GM19193 (cell line): ENCODE results near the gene IGSF9B.

Experiments
- POLR2A ChIP-seq: IDR thresholded peaks from 4 replicates; pipeline ENCODE4 v1.6.1; 2011; ENCODE audit not compliant: insufficient read depth, insufficient read length; ENCODE audit errors: extremely low read depth

The IGSF9B gene

GRCh38 chr11:133937015-133937414, 19.8 kb downstream of the IGSF9B start:
- TF ChIP-seq POLR2A: no peak

GRCh38 chr11:133936592-133936991, 20.2 kb downstream of the IGSF9B start:
- TF ChIP-seq POLR2A: no peak

DNA sequence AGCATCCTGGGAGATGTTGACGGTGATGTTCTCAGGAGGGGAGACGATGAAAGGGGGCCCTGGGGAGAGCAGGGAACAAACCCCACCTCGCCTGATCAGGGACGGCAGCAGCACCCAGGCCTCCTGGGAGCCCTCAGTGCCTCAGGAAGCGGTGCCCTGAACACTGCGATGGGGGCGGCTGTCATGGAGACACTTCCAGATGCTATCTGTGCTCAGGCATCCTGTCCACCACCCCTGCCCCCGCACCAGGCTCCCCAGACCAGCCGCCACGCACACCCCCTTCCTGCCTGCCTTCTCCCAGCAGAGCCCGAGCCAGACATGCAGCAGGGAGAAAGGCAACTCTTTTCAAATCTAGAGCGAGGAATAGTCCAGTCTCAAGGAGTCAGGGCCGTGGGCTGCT, 20.6 kb downstream of the IGSF9B start:
- TF ChIP-seq POLR2A: no peak

GRCh38 chr11:133935551-133935910, 21.2 kb downstream of the IGSF9B start:
- TF ChIP-seq POLR2A: no peak

GRCh38 chr11:133934599-133935550, 21.9 kb downstream of the IGSF9B start:
- no peak for TF ChIP-seq POLR2A

DNA sequence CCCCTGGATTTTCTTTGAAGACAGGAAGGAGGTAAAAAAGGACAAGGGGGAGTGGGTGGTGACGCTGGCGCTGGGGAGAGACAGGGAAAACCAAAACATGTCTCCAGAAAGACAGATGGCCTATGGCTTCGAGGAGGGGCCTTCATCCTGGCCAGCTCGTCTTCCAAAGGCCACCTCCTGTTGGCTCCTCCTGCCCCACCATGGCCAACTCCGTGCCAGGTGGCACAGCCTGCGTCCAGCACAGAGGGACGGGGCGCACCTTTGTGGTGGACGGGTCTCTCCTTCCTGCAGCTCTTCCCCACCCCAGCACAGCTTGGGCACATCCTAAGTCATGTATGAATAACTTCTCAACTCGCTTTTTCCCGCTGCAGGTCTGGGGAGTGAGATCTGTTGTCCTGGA, 22.7 kb downstream of the IGSF9B start:
- no peak for TF ChIP-seq POLR2A

GRCh38 chr11:133931449-133932060, 25.2 kb downstream of the IGSF9B start:
- TF ChIP-seq POLR2A: no peak

DNA sequence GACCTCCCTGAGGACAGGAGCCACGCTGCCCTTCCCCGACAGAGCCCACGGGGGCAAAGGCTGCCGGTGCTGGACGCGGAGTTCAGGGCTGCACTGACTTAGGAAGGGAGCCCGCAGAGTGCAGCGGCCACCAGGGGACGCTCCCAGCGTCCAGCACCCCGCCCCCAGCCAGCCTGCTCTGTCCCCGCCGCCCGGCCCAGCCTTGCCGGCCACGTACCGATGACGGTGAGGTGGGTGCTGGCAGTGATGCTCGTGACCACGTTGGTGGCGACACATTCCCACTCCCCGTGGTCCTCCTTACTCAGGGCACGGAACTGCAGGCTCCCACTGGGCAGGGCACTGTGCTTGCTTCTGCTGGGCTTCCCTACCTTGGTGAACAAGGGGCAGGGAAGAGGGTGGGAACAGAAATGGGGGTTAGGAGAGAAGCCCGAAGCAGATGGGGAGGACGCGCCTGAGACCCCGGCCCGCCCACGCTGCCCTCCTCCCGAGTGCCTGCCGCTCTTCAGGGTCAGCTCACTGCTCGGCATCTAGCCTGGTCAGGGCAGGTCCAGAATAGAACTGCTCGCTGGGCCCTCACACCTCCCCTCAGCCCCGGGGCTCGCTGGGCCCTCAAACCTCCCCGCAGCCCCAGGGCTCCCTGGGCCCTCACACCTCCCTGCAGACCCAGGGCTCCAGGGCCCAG, 25.9 kb downstream of the IGSF9B start:
- no peak for TF ChIP-seq POLR2A

- TF ChIP-seq POLR2A: no peak
These were observed 26.6 kb downstream of the IGSF9B start for GRCh38 chr11:133930053-133930766.

DNA sequence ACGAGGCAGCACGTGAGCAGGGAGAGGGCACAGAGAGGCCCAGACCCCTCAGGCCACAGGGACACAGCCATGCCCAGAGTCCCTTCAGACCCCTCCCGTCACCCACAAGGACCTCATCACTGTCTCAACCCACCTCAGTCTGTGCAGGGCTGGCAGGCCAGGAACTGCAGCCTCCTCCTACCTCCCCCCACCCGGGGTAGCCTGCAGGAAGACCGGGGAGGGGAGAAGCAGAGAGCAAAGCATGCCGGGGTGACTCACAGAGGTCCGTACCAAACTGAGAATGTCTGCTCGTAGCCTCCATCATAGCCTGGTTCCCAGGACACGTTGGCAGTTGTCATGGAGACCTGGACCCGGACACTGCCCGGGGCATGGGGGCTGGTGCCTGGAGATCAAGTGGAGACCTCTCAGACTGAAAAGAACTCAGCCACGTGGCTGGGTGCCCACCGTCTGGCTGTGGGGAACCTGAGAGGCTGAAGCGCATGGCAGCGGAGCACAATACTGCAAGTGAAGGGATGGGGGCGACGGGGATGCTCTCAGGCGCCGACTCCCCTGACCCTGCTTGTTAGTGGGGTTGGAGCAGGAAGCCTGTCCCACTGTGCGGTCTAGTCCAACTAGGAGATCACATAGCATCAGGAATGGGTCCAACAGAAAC, 27.2 kb downstream of the IGSF9B start:
- TF ChIP-seq POLR2A: no peak

DNA sequence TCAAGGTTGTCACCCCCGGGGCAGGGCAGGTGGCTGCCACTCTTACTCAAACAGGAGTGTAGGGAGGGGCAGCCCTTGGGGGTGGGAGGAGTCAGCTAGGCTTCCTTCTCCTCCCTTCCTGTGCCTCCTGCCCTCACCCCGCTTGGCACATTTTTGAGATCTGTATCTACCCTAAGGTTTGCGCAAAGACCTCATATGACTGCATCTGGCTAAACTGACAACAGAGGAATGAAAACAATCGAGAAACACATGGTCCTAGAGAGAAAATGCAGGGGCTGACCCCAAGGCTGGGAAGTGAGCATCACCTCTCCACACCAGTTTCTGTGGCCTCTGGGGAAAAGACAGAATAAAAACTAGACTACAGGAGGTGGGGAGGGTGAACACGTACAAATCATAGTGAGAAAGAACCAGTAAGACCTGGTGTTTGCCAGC, 28.1 kb downstream of the IGSF9B start:
- no peak for TF ChIP-seq POLR2A

DNA sequence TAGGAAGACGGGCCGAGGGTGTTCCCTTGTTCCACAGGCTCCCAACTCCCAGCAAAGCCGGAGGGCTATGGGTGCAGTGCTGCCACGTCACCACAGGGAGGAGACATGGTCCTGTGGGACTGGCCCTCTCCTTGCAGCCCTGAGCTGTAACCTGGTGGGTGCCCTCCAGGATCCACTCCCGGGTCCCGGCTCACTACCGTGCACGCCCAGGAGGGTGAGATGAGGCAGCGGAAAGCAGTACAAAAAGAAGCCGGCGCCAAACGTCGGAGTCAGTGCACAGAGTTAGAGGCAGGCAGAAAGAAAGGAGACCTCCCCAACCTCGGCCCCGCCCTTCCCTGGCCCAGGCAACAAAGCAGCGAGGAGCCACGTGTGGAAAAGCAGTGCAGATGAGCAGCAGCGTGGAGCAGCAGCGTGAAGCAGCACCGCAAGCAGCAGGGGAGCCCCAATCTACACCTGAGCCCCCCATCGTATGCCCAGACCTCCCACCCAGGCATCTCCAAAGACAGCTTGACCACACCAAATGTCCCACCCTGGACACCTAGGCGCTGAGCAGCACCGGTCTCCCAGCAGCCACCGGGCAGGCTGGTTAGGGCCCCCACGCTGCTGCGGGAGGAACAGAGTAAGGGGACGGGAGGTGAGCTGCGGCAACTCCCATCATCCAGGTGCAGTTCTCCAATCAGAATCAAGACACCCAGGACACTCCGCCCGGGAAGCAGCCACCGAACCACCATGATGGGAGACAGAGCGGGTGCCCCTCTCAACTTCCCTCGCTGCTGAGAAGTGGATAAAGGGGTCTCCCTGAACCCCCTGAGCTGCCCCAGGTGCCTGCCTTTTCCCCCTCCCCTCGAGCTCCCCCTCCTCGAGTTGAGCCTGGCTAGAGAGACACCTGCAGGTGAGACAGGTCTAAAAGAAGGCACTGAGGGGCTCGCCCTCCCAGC, 28.8 kb downstream of the IGSF9B start:
- TF ChIP-seq POLR2A: no peak

DNA sequence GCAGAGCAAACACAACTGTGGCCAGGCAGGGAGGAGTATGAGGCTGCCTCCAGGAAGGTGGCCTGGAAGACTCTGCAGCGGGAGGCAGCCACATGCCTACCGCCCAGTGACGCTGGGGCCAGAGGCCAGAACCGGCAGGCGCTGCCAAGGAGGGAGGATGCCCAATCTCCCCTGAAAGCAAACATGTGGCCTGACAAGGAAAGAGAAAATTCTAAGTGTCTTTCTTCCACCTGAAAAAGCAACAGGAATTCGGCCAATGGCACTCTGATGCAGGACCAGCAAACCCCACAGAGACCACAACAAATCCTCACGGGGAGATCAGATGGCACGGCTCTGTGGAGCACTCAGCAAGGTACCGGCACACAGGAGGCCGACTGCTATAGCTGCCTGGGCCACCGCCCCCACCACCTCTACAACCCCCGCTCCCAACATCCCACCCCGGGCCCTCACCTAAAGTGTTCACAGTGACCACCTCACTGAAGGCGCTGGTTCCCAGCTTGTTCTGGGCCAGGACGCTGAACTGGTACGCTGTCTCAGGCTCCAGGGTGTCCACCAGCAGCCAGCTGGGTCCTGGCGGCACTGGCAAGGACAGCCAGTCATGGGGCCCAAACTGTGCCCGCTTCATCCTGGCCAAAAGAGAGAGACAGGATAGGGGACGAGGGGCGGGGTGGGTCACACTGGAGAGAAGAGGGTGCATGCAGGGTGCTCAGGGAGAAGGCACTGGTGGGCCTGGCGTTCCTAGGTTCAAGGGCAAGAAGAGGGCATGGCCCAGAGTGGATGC, 30.1 kb downstream of the IGSF9B start:
- no peak for TF ChIP-seq POLR2A
